Measurements from ENCODE around the gene MBOAT2.
"Not testable (repeated sequence)": the region's sequence is repeated elsewhere in the genome, so short reads cannot be mapped to it uniquely, and the experiment has no call there.

GRCh38 chr2:9051451-9051850 lies 48.0 kb upstream of the MBOAT2 start:
- TF ChIP-seq CTCF, POLR2A (IDR thresholded peaks at IDR 0.05): not testable (repeated sequence)
